Psoas muscle (tissue), 8 donors: ENCODE results near the gene ESR2. TPM values are rescaled to one million over a fixed set of nuclear protein-coding genes. Genes with fewer than 3 reads are reported as not detected.
A peak's percentile ranks its signal among the peaks of the same experiment; 100 is the strongest.

Experiments used
- ATAC-seq, 4 donors: fragments of 200-7000 bp; cut with Tn5 transposase; one replicate each; pipeline ENCODE4 v1.9.1; 2020; ENCODE audit warnings: moderate library complexity in 3 of 4, mild to moderate bottlenecking in 2 of 4
- DNase-seq, 2 donors: peaks; one replicate each; pipeline ENCODE4 v3.0.0-alpha.2; 2020
- H3K27ac ChIP-seq: fragments of 200-600 bp; one replicate; pipeline ENCODE4 v1.8.0; 2022
- H3K27me3 ChIP-seq, 3 donors: fragments of 200-600 bp in 1 of 3; one replicate each; pipeline versions ENCODE4 v1.6.1 to v1.8.0; 2013 to 2022; ENCODE audit warnings: low read length in 2 of 3, mild to moderate bottlenecking in 2 of 3, moderate library complexity in 1 of 3; ENCODE audit not compliant: insufficient read depth in 3 of 3
- H3K36me3 ChIP-seq, 2 donors: fragments of 200-600 bp in 1 of 2; one replicate each; pipeline versions ENCODE4 v1.6.1 to v1.8.0; 2013 to 2022; ENCODE audit warnings: low read depth in 1 of 2, mild to moderate bottlenecking in 1 of 2, moderate library complexity in 1 of 2; ENCODE audit not compliant: insufficient read depth in 1 of 2
- H3K4me1 ChIP-seq: fragments of 200-600 bp; one replicate; pipeline ENCODE4 v1.8.0; 2022
- H3K4me3 ChIP-seq: fragments of 200-600 bp; one replicate; pipeline ENCODE4 v1.8.0; 2022; ENCODE audit warnings: mild to moderate bottlenecking
- H3K9me3 ChIP-seq: fragments of 200-600 bp; one replicate; pipeline ENCODE4 v1.8.0; 2022
- WGBS, 3 donors: extraction: QIAGEN DNeasy Blood & Tissue Kit; methylation state at CpG; one replicate each; pipeline versions ENCODE4 v1.1.6 to v1.1.7; 2013; 5-methylcytosine and 5-hydroxymethylcytosine counted together
- intact Hi-C, 2 donors: fragments of 100-400 bp; cut with DNase I; formaldehyde crosslinking; loops; one replicate each; pipeline versions ENCODE4 v1.11.0 to v1.14.2; 2022
- polyA plus RNA-seq, 3 donors: library from polyadenylated mRNA; stranded (reverse); fragments of 200-250 nt; gene quantifications; one replicate each; pipeline ENCODE4 v1.2.3, GENCODE V29; 2013
- total RNA-seq, 4 donors: library from RNA; stranded (reverse); fragmentation: NEBNext Ultra II Directional in 2 of 4; extraction: Animal tissue kit (Norgen Biotek cat#: 25700) in 2 of 4; gene quantifications; one replicate each; pipeline versions ENCODE4 v1.2.1 to v1.2.4, GENCODE V29; 2021 to 2023
- TF ChIP-seq, protein P1 (sequence below): fragments of 200-600 bp; IDR thresholded peaks from one replicate; pipeline ENCODE4 v1.8.0; 2022; ENCODE audit warnings: antibody characterized with exemption
- donor health status: healthy with polysubstance abuse.
- donor health status: DM: no; HTN: no; CAD: no; lungs with moderate emphysema.
- donor health status: Bipolar disorder and iron deficiency.
- donor health status: healthy.
- donor health status: DM: yes; HTN: yes; CAD: no.
- donor health status: DM: no; HTN: no; CAD: no.
- donor health status: DM: no; HTN: no; CAD: no.
- donor health status: DM: yes; HTN: yes; CAD: no.

ESR2 gene
- total and polyA plus RNA-seq, 7 donors, result 0.21 to 1.5 (median 0.77) TPM; not detected in 2

DNA sequence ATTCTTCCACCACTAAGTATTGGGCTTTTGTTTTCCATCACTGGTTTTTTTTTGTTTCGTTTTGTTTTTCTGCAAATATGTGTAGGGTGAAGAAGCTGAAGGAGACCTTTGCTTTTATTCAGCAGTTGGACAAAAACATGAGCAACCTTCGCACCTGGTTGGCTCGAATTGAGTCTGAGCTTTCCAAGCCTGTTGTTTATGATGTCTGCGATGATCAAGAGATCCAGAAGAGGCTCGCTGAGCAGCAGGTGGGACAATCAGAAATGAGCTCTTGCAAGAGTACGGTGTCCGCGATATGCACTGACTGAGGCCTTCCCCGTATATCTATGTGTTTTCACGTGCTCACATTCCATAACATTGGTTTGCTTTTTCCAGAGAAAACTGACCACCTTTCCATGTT, 91.5 kb downstream of the ESR2 start:
- intact Hi-C loops, result no loop called here
- Histone ChIP-seq H3K27me3 (no peaks in the 10 kb centered on the region), H3K27ac (no peak overlapping the region), H3K4me1 (peaks cover 24% of the 10 kb centered on the region), H3K9me3 (no peaks in the 10 kb centered on the region), H3K36me3 (peaks cover 0 to 30% of the 10 kb centered on the region in 2 donors), H3K4me3 (no peak overlapping the region)
- no peak for DNase-seq
- TF ChIP-seq, protein P1, sequence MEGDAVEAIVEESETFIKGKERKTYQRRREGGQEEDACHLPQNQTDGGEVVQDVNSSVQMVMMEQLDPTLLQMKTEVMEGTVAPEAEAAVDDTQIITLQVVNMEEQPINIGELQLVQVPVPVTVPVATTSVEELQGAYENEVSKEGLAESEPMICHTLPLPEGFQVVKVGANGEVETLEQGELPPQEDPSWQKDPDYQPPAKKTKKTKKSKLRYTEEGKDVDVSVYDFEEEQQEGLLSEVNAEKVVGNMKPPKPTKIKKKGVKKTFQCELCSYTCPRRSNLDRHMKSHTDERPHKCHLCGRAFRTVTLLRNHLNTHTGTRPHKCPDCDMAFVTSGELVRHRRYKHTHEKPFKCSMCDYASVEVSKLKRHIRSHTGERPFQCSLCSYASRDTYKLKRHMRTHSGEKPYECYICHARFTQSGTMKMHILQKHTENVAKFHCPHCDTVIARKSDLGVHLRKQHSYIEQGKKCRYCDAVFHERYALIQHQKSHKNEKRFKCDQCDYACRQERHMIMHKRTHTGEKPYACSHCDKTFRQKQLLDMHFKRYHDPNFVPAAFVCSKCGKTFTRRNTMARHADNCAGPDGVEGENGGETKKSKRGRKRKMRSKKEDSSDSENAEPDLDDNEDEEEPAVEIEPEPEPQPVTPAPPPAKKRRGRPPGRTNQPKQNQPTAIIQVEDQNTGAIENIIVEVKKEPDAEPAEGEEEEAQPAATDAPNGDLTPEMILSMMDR, result no peak
- no peak for ATAC-seq
- WGBS, 3 donors, result 84 to 95% (median 88%) methylated on average over 10 of the region's 10 CpGs

DNA sequence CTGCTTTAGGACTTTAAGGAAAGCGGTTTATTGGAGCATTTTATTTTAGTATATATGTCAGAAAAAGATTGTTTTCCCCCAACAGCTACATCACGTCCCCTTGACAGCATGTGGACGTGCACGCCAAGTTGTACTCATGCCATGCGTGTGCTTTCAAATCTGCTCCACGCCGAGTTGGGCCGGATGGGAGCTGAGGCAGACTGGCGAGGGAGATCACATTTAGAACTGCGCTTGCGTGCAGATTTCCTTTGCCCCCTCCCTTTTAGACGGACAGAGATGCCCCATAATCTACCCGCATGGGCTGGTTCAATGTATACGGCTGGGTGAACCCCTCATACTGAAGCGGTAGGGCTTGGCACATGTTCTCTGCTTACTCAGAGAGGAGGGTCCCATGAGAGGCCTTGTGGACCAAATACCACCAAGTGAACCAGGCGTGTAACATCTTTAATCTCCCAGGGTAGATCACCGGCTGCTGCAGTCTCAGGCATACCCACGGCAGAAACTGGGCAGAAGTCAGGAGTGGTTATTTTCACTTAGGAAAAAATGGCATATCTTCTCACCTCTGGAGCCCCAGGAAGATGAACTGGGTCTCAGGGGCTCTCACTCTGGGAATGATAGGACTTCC, 92.1 kb downstream of the ESR2 start:
- H3K27ac ChIP-seq, result no peak overlapping the region
- TF ChIP-seq, protein P1, result no peak
- H3K4me3 ChIP-seq, result no peak overlapping the region
- DNase-seq (no peak), ATAC-seq (no peak)
- WGBS, 3 donors, result 92 to 94% (median 93%) methylated on average over 18 of the region's 18 CpGs
- H3K36me3 ChIP-seq, result peaks cover 0 to 30% of the 10 kb centered on the region in 2 donors
- no peaks in the 10 kb centered on the region for H3K27me3 ChIP-seq
- H3K9me3 ChIP-seq, result no peaks in the 10 kb centered on the region
- intact Hi-C loops, result no loop called here
- peaks cover 30% of the 10 kb centered on the region for H3K4me1 ChIP-seq

DNA sequence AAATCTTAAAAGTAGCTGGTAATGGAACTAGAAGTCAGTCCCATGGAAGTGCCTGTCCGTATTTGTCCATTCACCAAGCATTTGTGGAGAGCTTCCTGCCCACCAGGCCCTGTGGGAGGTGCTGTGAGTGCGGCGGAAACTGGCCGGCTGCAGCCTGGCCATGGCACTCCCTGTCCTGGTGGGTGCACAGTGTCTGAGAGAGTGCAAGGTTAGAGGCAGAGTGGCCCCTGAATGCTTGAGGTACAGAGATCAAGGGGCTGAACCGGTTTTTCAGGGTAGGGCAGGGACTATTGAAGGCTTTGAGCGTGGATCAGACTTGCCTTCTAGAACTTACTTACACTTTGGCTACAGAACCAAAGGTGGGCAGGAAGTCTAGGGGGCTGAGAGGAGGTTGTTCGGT, 92.9 kb downstream of the ESR2 start:
- H3K4me1 ChIP-seq, result peaks cover 36% of the 10 kb centered on the region
- no peaks in the 10 kb centered on the region for H3K27me3 ChIP-seq
- H3K27ac ChIP-seq, result no peak overlapping the region
- peaks cover 0 to 30% of the 10 kb centered on the region in 2 donors for H3K36me3 ChIP-seq
- TF ChIP-seq, protein P1, result no peak
- intact Hi-C loops, result no loop called here
- H3K4me3 ChIP-seq, result no peak overlapping the region
- 80 to 94% (median 87%) methylated on average over 7 of the region's 7 CpGs for WGBS, 3 donors
- H3K9me3 ChIP-seq, result no peaks in the 10 kb centered on the region
- ATAC-seq (no peak), DNase-seq (no peak)

- H3K4me1 ChIP-seq, result peaks cover 41% of the 10 kb centered on the region
- intact Hi-C loops, result no loop called here
- no peak overlapping the region for H3K4me3 ChIP-seq
- H3K36me3 ChIP-seq, result peaks cover 0 to 25% of the 10 kb centered on the region in 2 donors
- ATAC-seq (peak; percentile 63 to 79 (median 71)), DNase-seq (no peak)
- TF ChIP-seq, protein P1, result no peak
- H3K27me3 ChIP-seq, result no peaks in the 10 kb centered on the region
- H3K9me3 ChIP-seq, result no peaks in the 10 kb centered on the region
- WGBS, 3 donors, result 8 to 27% (median 24%) methylated on average over 4 of the region's 4 CpGs
- H3K27ac ChIP-seq, result peak overlapping the region; percentile 66
Observed at GRCh38 chr14:64200170-64200569, 94.0 kb downstream of the ESR2 start.

DNA sequence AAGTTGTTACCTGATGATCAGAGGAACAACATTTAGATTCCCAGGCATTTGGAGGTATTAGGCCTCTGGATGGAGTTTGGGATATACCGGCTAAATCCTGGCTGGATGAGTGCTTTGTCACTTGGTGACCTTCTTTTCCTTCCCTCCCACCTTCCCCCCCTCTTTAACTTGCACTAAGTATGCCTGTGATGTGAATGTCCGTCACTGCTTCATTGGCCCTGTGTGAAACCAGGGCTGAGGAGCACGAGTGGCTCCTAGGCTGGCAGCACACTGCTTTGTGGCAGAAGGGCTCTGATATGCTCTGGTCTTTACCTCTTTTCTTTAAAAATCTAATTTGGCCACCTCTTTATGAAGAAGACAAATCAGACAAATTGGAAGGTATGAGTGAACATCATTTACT, 95.7 kb downstream of the ESR2 start:
- intact Hi-C loops, result no loop called here
- Histone ChIP-seq H3K27me3 (no peaks in the 10 kb centered on the region), H3K27ac (peak overlapping the region; percentile 64), H3K36me3 (peaks cover 0 to 10% of the 10 kb centered on the region in 2 donors), H3K4me1 (peaks cover 47% of the 10 kb centered on the region), H3K9me3 (no peaks in the 10 kb centered on the region), H3K4me3 (no peak overlapping the region)
- peak in 1 of 4 donors; percentile 6 for ATAC-seq
- DNase-seq, result no peak
- WGBS, 3 donors, result 59 to 92% (median 67%) methylated on average over 3 of the region's 3 CpGs
- TF ChIP-seq, protein P1, result no peak
